IMR-90 (cell line): ENCODE data around the gene SEL1L. TPM values are rescaled to one million over a fixed set of nuclear protein-coding genes. Genes with fewer than 3 reads are reported as not detected.

Experiments used
- ATAC-seq: fragments of 200-7000 bp; cut with Tn5 transposase; 2 replicates; pipeline ENCODE4 v1.9.1; 2020; ENCODE audit warnings: low read depth, mild to moderate bottlenecking, moderate library complexity
- Bru-seq: library from RNA; stranded (reverse); fragments of 400-500 nt; gene quantifications from one replicate; lab custom pipeline; 2021; lab: Mats Ljungman, UMichigan
- BruChase-seq, 2 experiments: library from RNA; stranded (reverse); fragments of 400-500 nt; gene quantifications; one replicate each; lab custom pipeline; 2021; lab: Mats Ljungman, UMichigan
- BruUV-seq: library from RNA; stranded (reverse); fragments of 400-500 nt; replicated peaks from 2 replicates; lab custom pipeline; 2021; lab: Mats Ljungman, UMichigan
- CTCF ChIA-PET: fragments of 300-600 bp; formaldehyde crosslinking; extraction: SDS; loops from one replicate; lab custom pipeline; 2021; ENCODE audit warnings: antibody characterized with exemption; lab: Yijun Ruan, JAX
- POLR2A ChIA-PET: fragments of 300-600 bp; sonication (Branson Sonifier 250); formaldehyde crosslinking; loops from one replicate; lab custom pipeline; 2022; ENCODE audit warnings: antibody characterized with exemption; ENCODE audit not compliant: unreplicated experiment; lab: Charles Lee
- DNase-seq: peaks from one replicate; pipeline ENCODE4 v3.0.0; 2013
- H2AFZ ChIP-seq: replicated peaks from 2 replicates; pipeline ENCODE3; 2013; ENCODE audit warnings: low read length, mild to moderate bottlenecking; ENCODE audit not compliant: poor library complexity
- H2AK5ac ChIP-seq: 2 replicates; pipeline ENCODE4 v1.6.1; 2013; ENCODE audit warnings: low read depth, low read length, inconsistent platforms
- H2AK9ac ChIP-seq: replicated peaks from 2 replicates; pipeline ENCODE3; 2013; ENCODE audit warnings: mild to moderate bottlenecking, low read depth, low read length, moderate library complexity; ENCODE audit not compliant: poor library complexity
- H2BK120ac ChIP-seq: 2 replicates; pipeline ENCODE4 v1.6.1; 2013; ENCODE audit warnings: low read depth, low read length, inconsistent platforms
- H2BK15ac ChIP-seq: 3 replicates; pipeline ENCODE4 v1.6.1; 2013; ENCODE audit warnings: low read depth, low read length, inconsistent platforms
- H2BK20ac ChIP-seq: 2 replicates; pipeline ENCODE4 v1.6.1; 2013; ENCODE audit warnings: low read depth, mild to moderate bottlenecking, inconsistent platforms, low read length, moderate library complexity
- H2BK5ac ChIP-seq: 2 replicates; pipeline ENCODE4 v1.6.1; 2013; ENCODE audit warnings: mild to moderate bottlenecking, low read depth, low read length, inconsistent platforms; ENCODE audit not compliant: poor library complexity, severe bottlenecking
- H3K14ac ChIP-seq: replicated peaks from 2 replicates; pipeline ENCODE4 v1.6.1; 2013; ENCODE audit warnings: low read depth, low read length, inconsistent platforms
- H3K18ac ChIP-seq: 2 replicates; pipeline ENCODE4 v1.6.1; 2013; ENCODE audit warnings: low read depth, low read length, control low read depth
- H3K23ac ChIP-seq: 2 replicates; pipeline ENCODE4 v1.6.1; 2013; ENCODE audit warnings: low read depth, low read length, inconsistent platforms
- H3K27ac ChIP-seq: 2 replicates; pipeline ENCODE4 v1.5.1; 2013; ENCODE audit warnings: mild to moderate bottlenecking, control low read depth, low read length; ENCODE audit not compliant: insufficient read depth
- H3K27me3 ChIP-seq: 2 replicates; pipeline ENCODE4 v1.6.1; 2013; ENCODE audit warnings: low read length; ENCODE audit not compliant: control insufficient read depth, insufficient read depth
- H3K36me3 ChIP-seq: 2 replicates; pipeline ENCODE4 v1.6.1; 2013; ENCODE audit warnings: low read length, mixed read lengths; ENCODE audit not compliant: control insufficient read depth, insufficient read depth
- H3K4ac ChIP-seq: 2 replicates; pipeline ENCODE4 v1.6.1; 2013; ENCODE audit warnings: low read depth, low read length, inconsistent platforms
- H3K4me1 ChIP-seq: 2 replicates; pipeline ENCODE4 v1.6.1; 2013; ENCODE audit warnings: low read length, mixed read lengths; ENCODE audit not compliant: control insufficient read depth, insufficient read depth
- H3K4me2 ChIP-seq: 2 replicates; pipeline ENCODE4 v1.6.1; 2013; ENCODE audit warnings: low read depth, mild to moderate bottlenecking, control low read depth, low read length, moderate library complexity
- H3K4me3 ChIP-seq: 2 replicates; pipeline ENCODE4 v1.5.1; 2013; ENCODE audit warnings: low read depth, mild to moderate bottlenecking, control low read depth, low read length, moderate library complexity; ENCODE audit not compliant: insufficient read depth
- H3K56ac ChIP-seq: 2 replicates; pipeline ENCODE4 v1.6.1; 2013; ENCODE audit warnings: low read length, inconsistent platforms; ENCODE audit not compliant: insufficient read depth; ENCODE audit errors: extremely low read depth
- H3K79me1 ChIP-seq, 2 experiments: 2 replicates each; pipeline ENCODE4 v1.6.1; 2013; ENCODE audit warnings: low read length in 2 of 2, inconsistent platforms in 1 of 2, low read depth in 1 of 2
- H3K9ac ChIP-seq: 2 replicates; pipeline ENCODE4 v1.6.1; 2013; ENCODE audit warnings: low read depth, low read length, control low read depth
- H3K9me1 ChIP-seq: 2 replicates; pipeline ENCODE4 v1.6.1; 2013; ENCODE audit warnings: low read length, inconsistent platforms; ENCODE audit not compliant: insufficient read depth
- H3K9me3 ChIP-seq: 2 replicates; pipeline ENCODE4 v1.6.1; 2013; ENCODE audit warnings: low read length; ENCODE audit not compliant: control insufficient read depth, insufficient read depth
- H4K20me1 ChIP-seq: 2 replicates; pipeline ENCODE4 v1.6.1; 2013; ENCODE audit warnings: low read length, inconsistent platforms; ENCODE audit not compliant: insufficient read depth
- H4K5ac ChIP-seq: 2 replicates; pipeline ENCODE4 v1.6.1; 2013; ENCODE audit warnings: mild to moderate bottlenecking, low read depth, low read length, control low read depth
- H4K8ac ChIP-seq, 2 experiments: 2 replicates each; pipeline ENCODE4 v1.6.1; 2013; ENCODE audit warnings: low read depth in 2 of 2, low read length in 2 of 2, control low read depth in 1 of 2, inconsistent platforms in 1 of 2
- H4K91ac ChIP-seq: 2 replicates; pipeline ENCODE4 v1.6.1; 2013; ENCODE audit warnings: low read depth, low read length, inconsistent platforms; ENCODE audit not compliant: insufficient read depth
- BHLHE40 ChIP-seq: fragments of 150-350 bp; IDR thresholded peaks from 2 replicates; pipeline ENCODE4 v1.6.1; 2016; ENCODE audit warnings: mild to moderate bottlenecking, low read depth, low read length
- CEBPB ChIP-seq: IDR thresholded peaks from 2 replicates; pipeline ENCODE4 v1.6.1; 2012; ENCODE audit warnings: low read depth, low read length, improper control_type of control experiment
- CHD1 ChIP-seq: IDR thresholded peaks from 2 replicates; pipeline ENCODE4 v1.6.1; 2012; ENCODE audit warnings: low read depth, low read length, improper control_type of control experiment
- ELK1 ChIP-seq: fragments of 150-350 bp; IDR thresholded peaks from 2 replicates; pipeline ENCODE4 v1.6.1; 2016; ENCODE audit warnings: low read depth, mild to moderate bottlenecking, low read length, moderate library complexity, borderline replicate concordance
- FOS ChIP-seq: fragments of 150-350 bp; IDR thresholded peaks from 2 replicates; pipeline ENCODE4 v1.6.1; 2016; ENCODE audit warnings: low read depth, low read length
- MAFK ChIP-seq: IDR thresholded peaks from 2 replicates; pipeline ENCODE4 v1.6.1; 2012; ENCODE audit warnings: low read depth, low read length, improper control_type of control experiment
- MAZ ChIP-seq: IDR thresholded peaks from 2 replicates; pipeline ENCODE4 v1.6.1; 2012; ENCODE audit warnings: low read depth, mild to moderate bottlenecking, low read length, improper control_type of control experiment, moderate library complexity, borderline replicate concordance
- MXI1 ChIP-seq: IDR thresholded peaks from 2 replicates; pipeline ENCODE4 v1.6.1; 2012; ENCODE audit warnings: low read depth, mild to moderate bottlenecking, low read length, moderate library complexity, borderline replicate concordance
- NFE2L2 ChIP-seq: fragments of 150-350 bp; IDR thresholded peaks from 2 replicates; pipeline ENCODE4 v1.6.1; 2016; ENCODE audit warnings: low read depth, mild to moderate bottlenecking, low read length
- POLR2A ChIP-seq: IDR thresholded peaks from 2 replicates; pipeline ENCODE4 v1.6.1; 2012; ENCODE audit warnings: mild to moderate bottlenecking, low read depth, low read length
- RAD21 ChIP-seq: IDR thresholded peaks from 2 replicates; pipeline ENCODE4 v1.6.1; 2012; ENCODE audit warnings: low read length, improper control_type of control experiment
- RFX5 ChIP-seq: IDR thresholded peaks from 2 replicates; pipeline ENCODE4 v1.8.0; 2012; ENCODE audit warnings: low read depth, mild to moderate bottlenecking, low read length, moderate library complexity
- SMC3 ChIP-seq: fragments of 150-350 bp; IDR thresholded peaks from 2 replicates; pipeline ENCODE4 v1.6.1; 2016; ENCODE audit warnings: low read depth, mild to moderate bottlenecking, antibody characterized with exemption, low read length, moderate library complexity
- USF2 ChIP-seq: fragments of 150-350 bp; IDR thresholded peaks from 2 replicates; pipeline ENCODE4 v1.6.1; 2017; ENCODE audit warnings: mild to moderate bottlenecking, antibody characterized with exemption, low read length, low read depth
- WGBS, 2 experiments: methylation state at CpG; one replicate each; pipeline versions ENCODE4 v1.1.5 to v1.1.7; 2013; ENCODE audit warnings: missing lambda C conversion rate in 2 of 2; ENCODE audit not compliant: insufficient read length in 1 of 2; ENCODE audit errors: extremely low coverage in 2 of 2; 5-methylcytosine and 5-hydroxymethylcytosine counted together
- dilution Hi-C: fragments of 300-500 bp; cut with HindIII; formaldehyde crosslinking; loops from one replicate; pipeline ENCODE4 v1.14.3; 2018; ENCODE audit warnings: low sequenced_read_pairs; ENCODE audit not compliant: unreplicated experiment
- in situ Hi-C: fragments of 300-500 bp; cut with MboI; formaldehyde crosslinking; loops from 3 replicates; pipeline ENCODE4 v1.14.3; 2019; ENCODE audit warnings: low sequenced_read_pairs, inconsistent platforms, mixed read lengths
- intact Hi-C: fragments of 100-400 bp; cut with micrococcal nuclease; formaldehyde crosslinking; loops from 2 replicates; pipeline ENCODE4 v1.10.0; 2022
- long read RNA-seq: library from polyadenylated mRNA; unstranded; transcript quantifications from one replicate; pipeline ENCODE4 v2.0.0, GENCODE V29; 2021; ENCODE audit not compliant: unreplicated experiment
- polyA plus RNA-seq, 3 experiments: library from polyadenylated mRNA; depleted of rRNA; stranded (reverse); fragments of >200 nt; gene quantifications; 2 replicates each; pipeline ENCODE4 v1.2.3, GENCODE V29; 2012; ENCODE audit warnings: low replicate concordance in 1 of 3
- total RNA-seq: library from RNA; depleted of rRNA; stranded (reverse); fragments of >200 nt; gene quantifications from 2 replicates; pipeline ENCODE4 v1.2.3, GENCODE V29; 2012; rRNA removed

SEL1L gene
- total RNA-seq, result 62.4 and 78.9 TPM in 2 replicates
- 16.9 and 21.0 TPM in 2 replicates for polyA plus RNA-seq (2012; rRNA removed)
- 18.6 and 19.0 TPM in 2 replicates for polyA plus RNA-seq (2012; cell fraction: cytosol; rRNA removed)
- 11.6 and 34.0 TPM in 2 replicates for polyA plus RNA-seq (2012; cell fraction: nucleus; rRNA removed; ENCODE audit: low replicate concordance)
- percentile 88 among the genes with signal in this experiment for Bru-seq, nascent RNA
- percentile 94 among the genes with signal in this experiment for BruChase-seq, experiment 1, labeled RNA remaining after a 6-hour chase
- percentile 89 among the genes with signal in this experiment for BruChase-seq, experiment 2, labeled RNA remaining after a 2-hour chase
- long read RNA-seq, full-length matches to known transcripts, result 76 of 108 reads
- long read RNA-seq, partial matches to known transcripts, result 15 of 108 reads
- long read RNA-seq, other reads (novel, unspliced or antisense), result 17 of 108 reads

GRCh38 chr14:81533536-81534343 lies at the start of gene SEL1L:
Gene SEL1L (minus strand): TSS chr14:81533853. CDS start chr14:81533744, 109 bp downstream.
- Histone ChIP-seq H4K5ac (peak within 1 kb of the TSS; percentile 91), H4K8ac (peak within 1 kb of the TSS; percentile 90 to 93; a peak in 3 of 4 replicates), H2AK9ac (peak within 1 kb of the TSS; percentile 49), H3K9ac (peak within 1 kb of the TSS; percentile 79), H2BK20ac (no peak within 1 kb of the TSS), H2AK5ac (0 out of 2 replicates have a peak within 1 kb of the TSS, but pooled peaks have one; percentile 13), H3K4me3 (peak within 1 kb of the TSS; percentile 96), H3K9me1 (no peaks in the 10 kb centered on the region), H3K4me1 (no peaks in the 10 kb centered on the region), H3K23ac (no peak within 1 kb of the TSS; the same call in 1 of the 2 replicates), H3K79me1 (peaks cover 8% of the 10 kb centered on the region in 2 experiments; a peak in 3 of 4 replicates), H3K4ac (peak within 1 kb of the TSS; percentile 55), H3K14ac (no peak within 1 kb of the TSS), H2BK120ac (no peak within 1 kb of the TSS), H3K4me2 (peak within 1 kb of the TSS; percentile 91), H3K9me3 (no peaks in the 10 kb centered on the region), H3K18ac (no peak within 1 kb of the TSS), H3K36me3 (peaks cover 2% of the 10 kb centered on the region; the same call in 1 of the 2 replicates), H4K91ac (no peak within 1 kb of the TSS), H4K20me1 (no peaks in the 10 kb centered on the region; the same call in 1 of the 2 replicates), H2AFZ (peak within 1 kb of the TSS; percentile 93), H2BK5ac (peak within 1 kb of the TSS; percentile 53), H3K56ac (no peak within 1 kb of the TSS), H3K27me3 (no peaks in the 10 kb centered on the region), H2BK15ac (no peak within 1 kb of the TSS), H3K27ac (peak within 1 kb of the TSS; percentile 77)
- ATAC-seq (peak; percentile 99), DNase-seq (peak; percentile 99)
- no TSS peak for BruUV-seq
- dilution Hi-C loops (no loop called here), in situ Hi-C loops (no loop called here), intact Hi-C loops (no loop called here)
- CTCF ChIA-PET, result no interaction called here
- WGBS, 2 experiments, result 1% methylated on average over 25 of the region's 50 CpGs; no CpG with 5 or more reads in 1 of the 2 experiments
- POLR2A ChIA-PET, result no interaction called here
- TF ChIP-seq RAD21 (no peak), POLR2A (peak; percentile 90), CEBPB (peak; percentile 0; the same call in 1 of the 2 replicates), NFE2L2 (no peak), BHLHE40 (0 out of 2 replicates have a peak, but pooled peaks have one; percentile 56), CHD1 (no peak), MAFK (no peak), FOS (peak; percentile 22; the same call in 1 of the 2 replicates), ELK1 (no peak), MXI1 (peak; percentile 23; the same call in 1 of the 2 replicates), USF2 (peak; percentile 70), SMC3 (no peak), RFX5 (no peak; the same call in 1 of the 2 replicates), MAZ (peak; percentile 46; the same call in 1 of the 2 replicates)
